ENCODE measurements around the gene RERE.
A peak's percentile ranks its signal among the peaks of the same experiment; 100 is the strongest.
"Not testable (repeated sequence)": the region's sequence is repeated elsewhere in the genome, so short reads cannot be mapped to it uniquely, and the experiment has no call there.

RERE gene

GRCh38 chr1:8632102-8632501 lies 185.3 kb downstream of the RERE start:
- Mint-ChIP-seq H3K27ac (no peak overlapping the region), H3K4me1 (ENCODE audit: low read depth) (peaks cover 30% of the 10 kb centered on the region), H3K27me3 (no peaks in the 10 kb centered on the region), H3K9me3 (no peaks in the 10 kb centered on the region), H3K4me3 (no peak overlapping the region), H3K36me3 (ENCODE audit: low read depth) (no peaks in the 10 kb centered on the region)
- intact Hi-C loops (cut with micrococcal nuclease), result no loop called here

GRCh38 chr1:8631163-8631562 lies 186.3 kb downstream of the RERE start:
- peak overlapping the region; percentile 34 for H3K27ac Mint-ChIP-seq
- intact Hi-C loops (cut with micrococcal nuclease), result no loop called here

GRCh38 chr1:8629241-8630091 lies 188.0 kb downstream of the RERE start:
- H3K27ac Mint-ChIP-seq, result peak overlapping the region; percentile 68
- H3K27me3 Mint-ChIP-seq, result no peaks in the 10 kb centered on the region
- no peak overlapping the region for H3K4me3 Mint-ChIP-seq
- H3K4me1 Mint-ChIP-seq (ENCODE audit: low read depth), result peaks cover 48% of the 10 kb centered on the region
- no peaks in the 10 kb centered on the region for H3K9me3 Mint-ChIP-seq
- intact Hi-C loops (cut with micrococcal nuclease), result no loop called here
- H3K36me3 Mint-ChIP-seq (ENCODE audit: low read depth), result no peaks in the 10 kb centered on the region

More at GRCh38 chr1:8631163-8631562, 186.3 kb downstream of the RERE start:
- Mint-ChIP-seq H3K36me3 (ENCODE audit: low read depth) (no peaks in the 10 kb centered on the region), H3K4me3 (no peak overlapping the region), H3K4me1 (ENCODE audit: low read depth) (peaks cover 38% of the 10 kb centered on the region), H3K9me3 (no peaks in the 10 kb centered on the region), H3K27me3 (no peaks in the 10 kb centered on the region)

GRCh38 chr1:8628606-8629005 lies 188.8 kb downstream of the RERE start:
- Mint-ChIP-seq H3K27me3 (no peaks in the 10 kb centered on the region), H3K4me1 (ENCODE audit: low read depth) (peaks cover 43% of the 10 kb centered on the region)
- intact Hi-C loops (cut with micrococcal nuclease), result no loop called here

GRCh38 chr1:8627728-8628127 lies 189.7 kb downstream of the RERE start:
- H3K36me3 Mint-ChIP-seq (ENCODE audit: low read depth), result no peaks in the 10 kb centered on the region
- H3K27me3 Mint-ChIP-seq, result no peaks in the 10 kb centered on the region
- peaks cover 43% of the 10 kb centered on the region for H3K4me1 Mint-ChIP-seq (ENCODE audit: low read depth)
- H3K27ac Mint-ChIP-seq, result no peak overlapping the region
- no peak overlapping the region for H3K4me3 Mint-ChIP-seq
- intact Hi-C loops (cut with micrococcal nuclease), result no loop called here
- H3K9me3 Mint-ChIP-seq, result no peaks in the 10 kb centered on the region

More at GRCh38 chr1:8628606-8629005, 188.8 kb downstream of the RERE start:
- Mint-ChIP-seq H3K27ac (no peak overlapping the region), H3K36me3 (ENCODE audit: low read depth) (no peaks in the 10 kb centered on the region), H3K9me3 (no peaks in the 10 kb centered on the region), H3K4me3 (no peak overlapping the region)

GRCh38 chr1:8625981-8626898 lies 191.2 kb downstream of the RERE start:
- Mint-ChIP-seq H3K27me3 (no peaks in the 10 kb centered on the region), H3K36me3 (ENCODE audit: low read depth) (no peaks in the 10 kb centered on the region), H3K4me3 (no peak overlapping the region), H3K9me3 (no peaks in the 10 kb centered on the region), H3K27ac (peak overlapping the region; percentile 12), H3K4me1 (ENCODE audit: low read depth) (peaks cover 43% of the 10 kb centered on the region)
- intact Hi-C loops (cut with micrococcal nuclease), result no loop called here

GRCh38 chr1:8625491-8625890 lies 191.9 kb downstream of the RERE start:
- no peaks in the 10 kb centered on the region for H3K9me3 Mint-ChIP-seq
- H3K4me3 Mint-ChIP-seq, result no peak overlapping the region
- H3K36me3 Mint-ChIP-seq (ENCODE audit: low read depth), result no peaks in the 10 kb centered on the region
- H3K27ac Mint-ChIP-seq, result no peak overlapping the region
- intact Hi-C loops (cut with micrococcal nuclease), result no loop called here
- H3K4me1 Mint-ChIP-seq (ENCODE audit: low read depth), result peaks cover 45% of the 10 kb centered on the region
- H3K27me3 Mint-ChIP-seq, result no peaks in the 10 kb centered on the region

- H3K27ac Mint-ChIP-seq; H3K27me3 Mint-ChIP-seq; H3K36me3 Mint-ChIP-seq (ENCODE audit: low read depth); intact Hi-C loops (cut with micrococcal nuclease); H3K4me3 Mint-ChIP-seq; H3K9me3 Mint-ChIP-seq: not testable (repeated sequence)
- peaks cover 32% of the 10 kb centered on the region for H3K4me1 Mint-ChIP-seq (ENCODE audit: low read depth)
These were observed 193.7 kb downstream of the RERE start for GRCh38 chr1:8623651-8624192.

GRCh38 chr1:8621785-8622348 lies 195.6 kb downstream of the RERE start:
- intact Hi-C loops (cut with micrococcal nuclease); H3K27me3 Mint-ChIP-seq; H3K4me3 Mint-ChIP-seq; H3K36me3 Mint-ChIP-seq (ENCODE audit: low read depth); H3K9me3 Mint-ChIP-seq; H3K27ac Mint-ChIP-seq: not testable (repeated sequence)
- H3K4me1 Mint-ChIP-seq (ENCODE audit: low read depth), result peaks cover 31% of the 10 kb centered on the region

GRCh38 chr1:8621034-8621582 lies 196.3 kb downstream of the RERE start:
- H3K4me3 Mint-ChIP-seq; H3K9me3 Mint-ChIP-seq; H3K27me3 Mint-ChIP-seq; intact Hi-C loops (cut with micrococcal nuclease); H3K27ac Mint-ChIP-seq; H3K36me3 Mint-ChIP-seq (ENCODE audit: low read depth): not testable (repeated sequence)
- peaks cover 23% of the 10 kb centered on the region for H3K4me1 Mint-ChIP-seq (ENCODE audit: low read depth)

GRCh38 chr1:8619917-8620502 lies 197.4 kb downstream of the RERE start:
- H3K27ac Mint-ChIP-seq; intact Hi-C loops (cut with micrococcal nuclease); H3K9me3 Mint-ChIP-seq; H3K36me3 Mint-ChIP-seq (ENCODE audit: low read depth); H3K27me3 Mint-ChIP-seq; H3K4me3 Mint-ChIP-seq: not testable (repeated sequence)
- peaks cover 13% of the 10 kb centered on the region for H3K4me1 Mint-ChIP-seq (ENCODE audit: low read depth)

GRCh38 chr1:8619419-8619818 lies 198.0 kb downstream of the RERE start:
- H3K27me3 Mint-ChIP-seq; H3K9me3 Mint-ChIP-seq; intact Hi-C loops (cut with micrococcal nuclease); H3K27ac Mint-ChIP-seq; H3K4me3 Mint-ChIP-seq; H3K36me3 Mint-ChIP-seq (ENCODE audit: low read depth): not testable (repeated sequence)
- peaks cover 12% of the 10 kb centered on the region for H3K4me1 Mint-ChIP-seq (ENCODE audit: low read depth)

GRCh38 chr1:8616791-8617190 lies 200.6 kb downstream of the RERE start:
- H3K4me3 Mint-ChIP-seq; H3K27ac Mint-ChIP-seq; intact Hi-C loops (cut with micrococcal nuclease); H3K4me1 Mint-ChIP-seq (ENCODE audit: low read depth); H3K9me3 Mint-ChIP-seq; H3K27me3 Mint-ChIP-seq: not testable (repeated sequence)
- peaks cover 21% of the 10 kb centered on the region for H3K36me3 Mint-ChIP-seq (ENCODE audit: low read depth)
